ENCODE measurements around the gene LRMDA.
"Not testable (repeated sequence)": the region's sequence is repeated elsewhere in the genome, so short reads cannot be mapped to it uniquely, and the experiment has no call there.

LRMDA gene

GRCh38 chr10:75723319-75723980, 292.0 kb downstream of the LRMDA start:
- DNase-seq: no peak

- no peak for DNase-seq
Measured at GRCh38 chr10:75724047-75724446, 292.6 kb downstream of the LRMDA start.

GRCh38 chr10:75726522-75727483, 295.4 kb downstream of the LRMDA start:
- no peak for DNase-seq

- DNase-seq: no peak
Measured at GRCh38 chr10:75730847-75731246, 299.4 kb downstream of the LRMDA start.

GRCh38 chr10:75733135-75733890, 301.9 kb downstream of the LRMDA start:
- DNase-seq: no peak

- DNase-seq: no peak
Measured at GRCh38 chr10:75736151-75736640, 304.8 kb downstream of the LRMDA start.

GRCh38 chr10:75736889-75737579, 305.6 kb downstream of the LRMDA start:
- no peak for DNase-seq

GRCh38 chr10:75737580-75737949, 306.1 kb downstream of the LRMDA start:
- DNase-seq: no peak

- DNase-seq: no peak
Measured at GRCh38 chr10:75738924-75739323, 307.5 kb downstream of the LRMDA start.

GRCh38 chr10:75739414-75740143, 308.2 kb downstream of the LRMDA start:
- no peak for DNase-seq

- no peak for DNase-seq
Measured at GRCh38 chr10:75740541-75740940, 309.1 kb downstream of the LRMDA start.

GRCh38 chr10:75742355-75742754, 310.9 kb downstream of the LRMDA start:
- no peak for DNase-seq

GRCh38 chr10:75743291-75743778, 311.9 kb downstream of the LRMDA start:
- DNase-seq: no peak

GRCh38 chr10:75744261-75744660, 312.8 kb downstream of the LRMDA start:
- DNase-seq: no peak

- no peak for DNase-seq
Measured at GRCh38 chr10:75746356-75746755, 314.9 kb downstream of the LRMDA start.

GRCh38 chr10:75750093-75750875, 318.9 kb downstream of the LRMDA start:
- DNase-seq: not testable (repeated sequence)

GRCh38 chr10:75751232-75751631, 319.8 kb downstream of the LRMDA start:
- DNase-seq: no peak

GRCh38 chr10:75753621-75754020, 322.2 kb downstream of the LRMDA start:
- DNase-seq: no peak

- no peak for DNase-seq
Measured at GRCh38 chr10:75754096-75754831, 322.8 kb downstream of the LRMDA start.

GRCh38 chr10:75755528-75755927, 324.1 kb downstream of the LRMDA start:
- DNase-seq: no peak
